Measurements from ENCODE around the gene ADAMTS3. TPM values are rescaled to one million over a fixed set of nuclear protein-coding genes. Genes with fewer than 3 reads are reported as not detected.

The ADAMTS3 gene
- total RNA-seq, 2 experiments from 2014 or later, result not detected

DNA sequence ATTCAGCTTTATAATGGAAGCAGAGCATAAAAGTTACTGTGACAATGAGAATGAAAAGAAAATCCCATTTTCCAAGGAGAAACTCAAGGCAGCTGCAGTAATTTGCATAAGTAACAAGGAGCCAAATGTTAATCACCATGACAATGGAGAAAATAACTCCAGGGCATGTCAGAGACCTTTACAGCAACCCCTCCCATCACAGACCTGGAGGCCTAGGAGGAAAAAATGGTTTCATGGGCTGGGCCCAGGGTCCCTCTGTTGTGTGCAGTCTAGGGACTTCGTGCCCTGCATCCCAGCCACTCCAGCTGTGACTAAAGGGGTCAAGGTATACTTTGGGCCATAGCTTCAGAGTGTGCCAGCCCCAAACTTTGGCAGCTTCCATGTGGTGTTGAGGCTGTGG is 313.8 kb downstream of the ADAMTS3 start:
- H3K4me1 ChIP-seq (ENCODE audit: insufficient read depth, low read length, poor library complexity, severe bottlenecking), result no peaks in the 10 kb centered on the region
- ChIA-PET POLR2A (interaction anchor here (0.6 kb wide), 1 partner anchor 630 kb away, joined by 3 read pairs; no protein-coding TSS in a partner anchor), CTCF (ENCODE audit: unreplicated experiment) (no interaction called here)
- H3K27ac ChIP-seq (ENCODE audit: low read depth, low read length, poor library complexity, severe bottlenecking), result no peak overlapping the region
- no peaks in the 10 kb centered on the region for H3K36me3 ChIP-seq (ENCODE audit: insufficient read depth, low read length)
- H3K4me3 ChIP-seq (ENCODE audit: low read depth, low read length, poor library complexity, severe bottlenecking), result no peak overlapping the region
- no peak overlapping the region for H3K4me2 ChIP-seq (ENCODE audit: low read length)
- no TSS peak for BruUV-seq (replicated peaks)
- no peaks in the 10 kb centered on the region for H3K9me3 ChIP-seq (ENCODE audit: low read length)
- TF ChIP-seq EZH2phosphoT487 (IDR thresholded peaks at IDR 0.05; ENCODE audit: borderline replicate concordance, low read depth, low read length), result no peak
- TF ChIP-seq, protein P1, sequence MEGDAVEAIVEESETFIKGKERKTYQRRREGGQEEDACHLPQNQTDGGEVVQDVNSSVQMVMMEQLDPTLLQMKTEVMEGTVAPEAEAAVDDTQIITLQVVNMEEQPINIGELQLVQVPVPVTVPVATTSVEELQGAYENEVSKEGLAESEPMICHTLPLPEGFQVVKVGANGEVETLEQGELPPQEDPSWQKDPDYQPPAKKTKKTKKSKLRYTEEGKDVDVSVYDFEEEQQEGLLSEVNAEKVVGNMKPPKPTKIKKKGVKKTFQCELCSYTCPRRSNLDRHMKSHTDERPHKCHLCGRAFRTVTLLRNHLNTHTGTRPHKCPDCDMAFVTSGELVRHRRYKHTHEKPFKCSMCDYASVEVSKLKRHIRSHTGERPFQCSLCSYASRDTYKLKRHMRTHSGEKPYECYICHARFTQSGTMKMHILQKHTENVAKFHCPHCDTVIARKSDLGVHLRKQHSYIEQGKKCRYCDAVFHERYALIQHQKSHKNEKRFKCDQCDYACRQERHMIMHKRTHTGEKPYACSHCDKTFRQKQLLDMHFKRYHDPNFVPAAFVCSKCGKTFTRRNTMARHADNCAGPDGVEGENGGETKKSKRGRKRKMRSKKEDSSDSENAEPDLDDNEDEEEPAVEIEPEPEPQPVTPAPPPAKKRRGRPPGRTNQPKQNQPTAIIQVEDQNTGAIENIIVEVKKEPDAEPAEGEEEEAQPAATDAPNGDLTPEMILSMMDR (conservative IDR thresholded peaks at IDR 0.05; ENCODE audit: low read length), result no peak
- H3K79me2 ChIP-seq (ENCODE audit: insufficient read depth, low read depth, low read length), result no peaks in the 10 kb centered on the region
- H3K9me2 ChIP-seq (ENCODE audit: insufficient read depth, low read length), result no peaks in the 10 kb centered on the region
- H4K20me1 ChIP-seq (ENCODE audit: insufficient read depth, low read length), result no peaks in the 10 kb centered on the region
- intact Hi-C loops (cut with micrococcal nuclease; ENCODE audit: unreplicated experiment), result no loop called here
- no peak overlapping the region for H2AFZ ChIP-seq (ENCODE audit: low read length)
- no peak for DNase-seq (ENCODE audit: low spot score)

DNA sequence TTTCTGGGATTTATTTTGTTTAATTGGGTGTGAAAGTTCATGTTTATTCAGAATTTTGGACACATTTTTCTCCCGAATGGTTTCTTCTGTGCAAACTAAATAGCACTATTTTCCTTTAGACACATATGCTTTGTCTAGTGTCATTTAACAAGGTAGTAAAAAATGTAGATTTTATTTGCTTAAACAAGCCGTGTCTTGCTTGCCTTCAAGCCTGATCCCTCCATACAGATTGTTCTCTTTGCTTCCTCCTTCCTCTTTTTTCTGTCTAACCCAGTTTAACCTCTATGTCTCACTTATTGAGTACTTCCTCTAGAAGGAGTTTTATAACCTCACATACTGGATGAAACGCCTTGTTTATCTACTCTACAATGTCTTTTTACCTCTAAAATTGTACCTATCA is 325.4 kb downstream of the ADAMTS3 start:
- Histone ChIP-seq H3K9me2 (ENCODE audit: insufficient read depth, low read length) (no peaks in the 10 kb centered on the region), H4K20me1 (ENCODE audit: insufficient read depth, low read length) (no peaks in the 10 kb centered on the region), H3K79me2 (ENCODE audit: insufficient read depth, low read depth, low read length) (no peaks in the 10 kb centered on the region), H3K9me3 (ENCODE audit: low read length) (no peaks in the 10 kb centered on the region), H3K4me1 (ENCODE audit: insufficient read depth, low read length, poor library complexity, severe bottlenecking) (no peaks in the 10 kb centered on the region), H3K36me3 (ENCODE audit: insufficient read depth, low read length) (no peaks in the 10 kb centered on the region), H3K4me2 (ENCODE audit: low read length) (no peak overlapping the region), H3K4me3 (ENCODE audit: low read depth, low read length, poor library complexity, severe bottlenecking) (no peak overlapping the region), H3K27ac (ENCODE audit: low read depth, low read length, poor library complexity, severe bottlenecking) (no peak overlapping the region), H2AFZ (ENCODE audit: low read length) (no peak overlapping the region)
- ChIA-PET CTCF (ENCODE audit: unreplicated experiment) (no interaction called here), POLR2A (no interaction called here)
- intact Hi-C loops (cut with micrococcal nuclease; ENCODE audit: unreplicated experiment), result no loop called here
- no TSS peak for BruUV-seq (replicated peaks)
- TF ChIP-seq, protein P1 (conservative IDR thresholded peaks at IDR 0.05; ENCODE audit: low read length), result no peak
- no peak for TF ChIP-seq EZH2phosphoT487 (IDR thresholded peaks at IDR 0.05; ENCODE audit: borderline replicate concordance, low read depth, low read length)
- DNase-seq (ENCODE audit: low spot score), result no peak

DNA sequence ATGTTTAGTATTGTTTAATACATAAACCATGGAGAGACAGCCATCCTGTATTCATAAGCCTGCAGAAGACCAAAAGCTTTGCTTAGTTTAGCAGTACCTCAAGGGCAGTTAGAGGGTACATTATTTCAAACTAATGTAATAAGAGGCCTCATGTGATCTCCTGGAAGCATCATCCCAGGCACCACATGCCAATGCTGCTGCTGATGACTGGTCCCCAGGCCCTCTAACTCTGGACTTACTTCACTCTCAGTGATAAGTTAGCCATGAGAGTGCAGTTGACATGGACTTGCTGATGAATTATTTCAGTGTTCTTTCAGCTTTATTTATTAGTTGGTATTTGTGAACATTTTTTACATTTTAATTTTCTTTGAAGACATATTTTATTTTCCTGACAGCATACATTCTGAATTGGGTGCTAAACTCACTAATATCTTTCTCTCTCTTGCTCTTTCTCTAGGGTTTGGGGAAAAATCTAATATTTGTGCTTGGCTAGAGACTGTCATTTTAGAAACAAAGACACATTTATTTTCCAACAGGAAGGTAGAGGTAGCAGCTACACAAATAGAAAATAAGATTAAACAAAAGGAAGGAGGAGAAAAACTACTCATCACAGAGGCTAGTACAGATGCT is 329.4 kb downstream of the ADAMTS3 start:
- ChIA-PET CTCF (ENCODE audit: unreplicated experiment) (no interaction called here), POLR2A (no interaction called here)
- no peaks in the 10 kb centered on the region for H3K79me2 ChIP-seq (ENCODE audit: insufficient read depth, low read depth, low read length)
- no peak overlapping the region for H3K4me2 ChIP-seq (ENCODE audit: low read length)
- H3K9me3 ChIP-seq (ENCODE audit: low read length), result no peaks in the 10 kb centered on the region
- H3K36me3 ChIP-seq (ENCODE audit: insufficient read depth, low read length), result no peaks in the 10 kb centered on the region
- intact Hi-C loops (cut with micrococcal nuclease; ENCODE audit: unreplicated experiment), result no loop called here
- no peak overlapping the region for H3K4me3 ChIP-seq (ENCODE audit: low read depth, low read length, poor library complexity, severe bottlenecking)
- BruUV-seq (replicated peaks), result no TSS peak
- no peak for DNase-seq (ENCODE audit: low spot score)
- no peaks in the 10 kb centered on the region for H3K9me2 ChIP-seq (ENCODE audit: insufficient read depth, low read length)
- H3K4me1 ChIP-seq (ENCODE audit: insufficient read depth, low read length, poor library complexity, severe bottlenecking), result no peaks in the 10 kb centered on the region
- H2AFZ ChIP-seq (ENCODE audit: low read length), result no peak overlapping the region
- TF ChIP-seq, protein P1 (conservative IDR thresholded peaks at IDR 0.05; ENCODE audit: low read length), result no peak
- no peak for TF ChIP-seq EZH2phosphoT487 (IDR thresholded peaks at IDR 0.05; ENCODE audit: borderline replicate concordance, low read depth, low read length)
- no peaks in the 10 kb centered on the region for H4K20me1 ChIP-seq (ENCODE audit: insufficient read depth, low read length)
- no peak overlapping the region for H3K27ac ChIP-seq (ENCODE audit: low read depth, low read length, poor library complexity, severe bottlenecking)

All from OCI-LY7 (cell line).